GM21528 (cell line): ENCODE results near the gene TMEM61.
"Not testable (repeated sequence)": the region's sequence is repeated elsewhere in the genome, so short reads cannot be mapped to it uniquely, and the experiment has no call there.

Experiments used
- ATAC-seq: cut with Tn5 transposase; IDR thresholded peaks from one replicate; pipeline ENCODE4 v1.9.1; 2021; ENCODE audit warnings: mild to moderate bottlenecking, moderate library complexity; ENCODE audit not compliant: unreplicated experiment, low FRiP score

Gene TMEM61

GRCh38 chr1:54959241-54959640 lies 21.2 kb upstream of the TMEM61 start:
- no peak for ATAC-seq

GRCh38 chr1:54962612-54963395 lies 17.6 kb upstream of the TMEM61 start:
- ATAC-seq: no peak

- ATAC-seq: not testable (repeated sequence)
Observed at GRCh38 chr1:54963829-54964228, 16.6 kb upstream of the TMEM61 start.

- ATAC-seq: peak; percentile 75
Observed at GRCh38 chr1:54965624-54966340, 14.6 kb upstream of the TMEM61 start.

- ATAC-seq: no peak
Observed at GRCh38 chr1:54967372-54967771, 13.1 kb upstream of the TMEM61 start.

GRCh38 chr1:54968551-54968950 lies 11.9 kb upstream of the TMEM61 start:
- ATAC-seq: no peak

GRCh38 chr1:54969879-54970278 lies 10.5 kb upstream of the TMEM61 start:
- ATAC-seq: no peak

GRCh38 chr1:54970901-54971300 lies 9.5 kb upstream of the TMEM61 start:
- ATAC-seq: no peak

GRCh38 chr1:54971317-54971791 lies 9.1 kb upstream of the TMEM61 start:
- peak; percentile 71 for ATAC-seq

GRCh38 chr1:54972436-54972835 lies 8.0 kb upstream of the TMEM61 start:
- no peak for ATAC-seq

- no peak for ATAC-seq
Observed at GRCh38 chr1:54973205-54973921, 7.1 kb upstream of the TMEM61 start.

GRCh38 chr1:54975356-54976108 lies 4.9 kb upstream of the TMEM61 start:
- ATAC-seq: no peak

- ATAC-seq: no peak
Observed at GRCh38 chr1:54976747-54977146, 3.7 kb upstream of the TMEM61 start.

GRCh38 chr1:54977533-54978297 lies 2.7 kb upstream of the TMEM61 start:
- no peak for ATAC-seq

- no peak for ATAC-seq
Observed at GRCh38 chr1:54978528-54979326, 1.7 kb upstream of the TMEM61 start.

- ATAC-seq: no peak
Observed at GRCh38 chr1:54979327-54979891, 1.0 kb upstream of the TMEM61 start.

GRCh38 chr1:54980046-54980527 lies 341 bp upstream of the TMEM61 start:
- ATAC-seq: no peak

- ATAC-seq: no peak
Observed at GRCh38 chr1:54981466-54981865, 1.0 kb downstream of the TMEM61 start.
